H9 (cell line): ENCODE measurements around the gene SMNDC1. TPM values are rescaled to one million over a fixed set of nuclear protein-coding genes. Genes with fewer than 3 reads are reported as not detected.

Experiments
- DNase-seq: peaks from one replicate; pipeline ENCODE4 v3.0.0-alpha.2; 2017
- H2AFZ ChIP-seq: one replicate; pipeline ENCODE4 v1.6.1; 2013; ENCODE audit warnings: mild to moderate bottlenecking, low read length, control low read depth, moderate library complexity
- H2AK5ac ChIP-seq: 2 replicates; pipeline ENCODE4 v1.6.1; 2013; ENCODE audit warnings: low read length, control low read depth, mixed read lengths; ENCODE audit not compliant: insufficient read length
- H2BK120ac ChIP-seq: one replicate; pipeline ENCODE4 v1.6.1; 2013; ENCODE audit warnings: low read depth, mild to moderate bottlenecking, low read length, control low read depth, inconsistent platforms; ENCODE audit not compliant: poor library complexity, severe bottlenecking
- H2BK12ac ChIP-seq: 2 replicates; pipeline ENCODE4 v1.6.1; 2013; ENCODE audit warnings: low read length, control low read depth, mixed read lengths, low read depth; ENCODE audit not compliant: insufficient read length
- H2BK15ac ChIP-seq: 2 replicates; pipeline ENCODE4 v1.6.1; 2013; ENCODE audit warnings: low read depth, low read length, control low read depth
- H2BK20ac ChIP-seq: one replicate; pipeline ENCODE4 v1.6.1; 2013; ENCODE audit warnings: low read depth, mild to moderate bottlenecking, low read length, control low read depth, inconsistent platforms; ENCODE audit not compliant: poor library complexity, severe bottlenecking
- H2BK5ac ChIP-seq: 2 replicates; pipeline ENCODE4 v1.6.1; 2013; ENCODE audit warnings: low read length, control low read depth, mixed read lengths; ENCODE audit not compliant: insufficient read length
- H3K14ac ChIP-seq: 2 replicates; pipeline ENCODE4 v1.6.1; 2013; ENCODE audit warnings: low read length, control low read depth; ENCODE audit not compliant: insufficient read depth
- H3K18ac ChIP-seq: 2 replicates; pipeline ENCODE4 v1.6.1; 2013; ENCODE audit warnings: low read depth, mild to moderate bottlenecking, mixed read lengths, low read length, control low read depth; ENCODE audit not compliant: insufficient read length
- H3K23ac ChIP-seq: 2 replicates; pipeline ENCODE4 v1.6.1; 2013; ENCODE audit warnings: low read length, control low read depth, mixed read lengths, low read depth; ENCODE audit not compliant: insufficient read length
- H3K23me2 ChIP-seq: 2 replicates; pipeline ENCODE4 v1.6.1; 2013; ENCODE audit warnings: low read depth, mild to moderate bottlenecking, mixed read lengths, low read length, control low read depth; ENCODE audit not compliant: insufficient read length, poor library complexity, severe bottlenecking
- H3K27ac ChIP-seq: 2 replicates; pipeline ENCODE4 v1.5.1; 2013; ENCODE audit warnings: low read length, control low read depth, mixed read lengths, low read depth; ENCODE audit not compliant: insufficient read length
- H3K27me3 ChIP-seq: 2 replicates; pipeline ENCODE4 v1.6.1; 2013; ENCODE audit warnings: low read length, control low read depth, inconsistent platforms; ENCODE audit not compliant: insufficient read depth
- H3K4ac ChIP-seq: 2 replicates; pipeline ENCODE4 v1.6.1; 2013; ENCODE audit warnings: low read depth, mild to moderate bottlenecking, control low read depth, inconsistent platforms, low read length, moderate library complexity
- H3K4me1 ChIP-seq: 2 replicates; pipeline ENCODE4 v1.6.1; 2013; ENCODE audit warnings: low read length, control low read depth, inconsistent platforms; ENCODE audit not compliant: insufficient read depth
- H3K4me2 ChIP-seq: 2 replicates; pipeline ENCODE4 v1.6.1; 2013; ENCODE audit warnings: low read length, control low read depth, mixed read lengths; ENCODE audit not compliant: insufficient read length, insufficient read depth
- H3K56ac ChIP-seq: 2 replicates; pipeline ENCODE4 v1.6.1; 2013; ENCODE audit warnings: low read depth, mild to moderate bottlenecking, mixed read lengths, low read length, control low read depth; ENCODE audit not compliant: insufficient read length
- H3K79me1 ChIP-seq: 2 replicates; pipeline ENCODE4 v1.6.1; 2013; ENCODE audit warnings: low read depth, mild to moderate bottlenecking, moderate library complexity, low read length, control low read depth, inconsistent platforms; ENCODE audit not compliant: insufficient read depth, poor library complexity, severe bottlenecking
- H3K79me2 ChIP-seq: 2 replicates; pipeline ENCODE4 v1.6.1; 2013; ENCODE audit warnings: low read length, control low read depth, inconsistent platforms; ENCODE audit not compliant: insufficient read depth
- H3K9ac ChIP-seq: 2 replicates; pipeline ENCODE4 v1.6.1; 2013; ENCODE audit warnings: low read length, control low read depth, mixed read lengths; ENCODE audit not compliant: insufficient read length; ENCODE audit errors: extremely low read depth
- H3K9me3 ChIP-seq: one replicate; pipeline ENCODE4 v1.6.1; 2013; ENCODE audit warnings: low read depth, low read length, inconsistent platforms; ENCODE audit not compliant: control insufficient read depth
- H3T11ph ChIP-seq: one replicate; pipeline ENCODE4 v1.6.1; 2013; ENCODE audit warnings: mild to moderate bottlenecking, low read length, control low read depth, inconsistent platforms
- H4K20me1 ChIP-seq: one replicate; pipeline ENCODE4 v1.6.1; 2013; ENCODE audit not compliant: control insufficient read depth, insufficient read length, insufficient read depth
- H4K5ac ChIP-seq: 2 replicates; pipeline ENCODE4 v1.6.1; 2013; ENCODE audit warnings: low read depth, mild to moderate bottlenecking, mixed read lengths, low read length, control low read depth; ENCODE audit not compliant: insufficient read length
- H4K8ac ChIP-seq: replicated peaks from 2 replicates; pipeline ENCODE4 v1.6.1; 2013; ENCODE audit warnings: low read length, control low read depth, mixed read lengths, low read depth; ENCODE audit not compliant: insufficient read length
- H4K91ac ChIP-seq: 2 replicates; pipeline ENCODE4 v1.6.1; 2013; ENCODE audit warnings: low read depth, mild to moderate bottlenecking, moderate library complexity, mixed read lengths, low read length, control low read depth; ENCODE audit not compliant: insufficient read length
- H3K27ac Mint-ChIP-seq, 3 experiments: 2 replicates in 2 of 3; 3 replicates in 1 of 3; pipeline ENCODE4 v1.8.0; 2020 to 2021; ENCODE audit warnings: mixed read lengths in 3 of 3, mild to moderate bottlenecking in 1 of 3, moderate library complexity in 1 of 3
- H3K27me3 Mint-ChIP-seq: 2 replicates; pipeline ENCODE4 v1.8.0; 2021; ENCODE audit warnings: low read depth, mild to moderate bottlenecking, moderate library complexity, mixed read lengths
- H3K36me3 Mint-ChIP-seq, 3 experiments: 2 replicates in 2 of 3; 3 replicates in 1 of 3; pipeline ENCODE4 v1.8.0; 2020 to 2021; ENCODE audit warnings: low read depth in 3 of 3, mixed read lengths in 3 of 3; ENCODE audit not compliant: insufficient read depth in 1 of 3
- H3K4me1 Mint-ChIP-seq, 2 experiments: 2 replicates each; pipeline ENCODE4 v1.8.0; 2020; ENCODE audit warnings: mixed read lengths in 2 of 2
- H3K4me3 Mint-ChIP-seq, 2 experiments: 2 replicates in 1 of 2; 3 replicates in 1 of 2; pipeline ENCODE4 v1.8.0; 2020 to 2021; ENCODE audit warnings: mild to moderate bottlenecking in 2 of 2, mixed read lengths in 2 of 2, moderate library complexity in 1 of 2
- H3K9me3 Mint-ChIP-seq, 2 experiments: 2 replicates in 1 of 2; 3 replicates in 1 of 2; pipeline ENCODE4 v1.8.0; 2020; ENCODE audit warnings: mild to moderate bottlenecking in 2 of 2, mixed read lengths in 2 of 2, moderate library complexity in 1 of 2
- CTCF ChIP-seq: fragments of 200-600 bp; sonication (generic); conservative IDR thresholded peaks from 3 replicates; pipeline ENCODE4 v1.8.0; 2021; ENCODE audit warnings: antibody characterized with exemption, mild to moderate bottlenecking
- WGBS: extraction: QIAGEN DNeasy Blood & Tissue Kit; methylation state at CpG from one replicate; pipeline ENCODE4 v1.1.7; 2013; ENCODE audit warnings: missing lambda C conversion rate, low lambda C conversion rate, mixed read lengths; ENCODE audit not compliant: insufficient read length; ENCODE audit errors: extremely low coverage; 5-methylcytosine and 5-hydroxymethylcytosine counted together
- total RNA-seq: library from RNA; stranded (reverse); gene quantifications from 2 replicates; pipeline ENCODE4 v1.2.1, GENCODE V29; 2021

Gene SMNDC1
- total RNA-seq, 1 experiment from 2014 or later, result 55.7 TPM

GRCh38 chr10:110352930-110353243, 48.2 kb upstream of the SMNDC1 start:
- no peak for TF ChIP-seq CTCF
- Histone ChIP-seq H4K5ac (no peak overlapping the region), H3K9me3 (no peaks in the 10 kb centered on the region), H4K8ac (no peak overlapping the region), H2BK5ac (no peak overlapping the region), H3K23me2 (no peaks in the 10 kb centered on the region), H3K4me1 (peaks cover 5% of the 10 kb centered on the region; the same call in 1 of the 2 replicates), H2AK5ac (no peak overlapping the region), H3T11ph (no peak overlapping the region), H3K4me2 (no peak overlapping the region), H2BK15ac (no peak overlapping the region), H2AFZ (no peak overlapping the region), H2BK120ac (no peak overlapping the region), H3K18ac (no peak overlapping the region), H3K27me3 (no peaks in the 10 kb centered on the region), H2BK12ac (no peak overlapping the region), H3K14ac (no peak overlapping the region), H3K4ac (no peak overlapping the region), H3K79me2 (no peaks in the 10 kb centered on the region), H3K9ac (no peak overlapping the region), H4K20me1 (no peaks in the 10 kb centered on the region), H3K79me1 (no peaks in the 10 kb centered on the region), H3K27ac (no peak overlapping the region), H3K23ac (no peak overlapping the region), H3K56ac (no peak overlapping the region), H2BK20ac (no peak overlapping the region), H4K91ac (no peak overlapping the region)
- no peak for DNase-seq
- Mint-ChIP-seq H3K9me3 (no peaks in the 10 kb centered on the region; a peak in 1 of 5 replicates), H3K27ac (no peak overlapping the region), H3K4me1 (peaks cover 18 to 23% of the 10 kb centered on the region in 2 experiments), H3K4me3 (no peak overlapping the region), H3K36me3 (no peaks in the 10 kb centered on the region), H3K27me3 (no peaks in the 10 kb centered on the region; the same call in none of the 2 replicates)
- WGBS, result no CpG with 5 or more reads among the region's 2 CpGs
